Measurements from ENCODE around the gene SELENOM.
"Not testable (repeated sequence)": the region's sequence is repeated elsewhere in the genome, so short reads cannot be mapped to it uniquely, and the experiment has no call there.

Gene SELENOM

DNA sequence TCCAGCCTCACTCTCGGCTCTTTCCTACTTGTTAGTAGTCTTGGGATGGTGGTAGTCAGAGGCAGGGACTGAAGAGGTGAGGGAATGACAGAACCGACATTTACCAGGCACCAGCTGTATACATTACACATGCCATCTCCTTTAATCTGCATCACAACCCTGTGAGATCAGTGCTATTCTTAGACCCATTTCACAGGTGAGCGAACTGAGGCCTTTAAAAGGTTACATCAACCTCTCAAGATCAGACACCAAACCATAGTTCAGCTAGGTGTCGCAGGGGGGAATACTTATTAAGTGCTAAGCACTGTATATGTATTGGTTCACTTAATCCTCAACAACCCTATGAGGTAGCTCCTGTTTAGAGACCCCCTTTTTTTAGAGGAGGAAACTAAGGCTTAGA lies 27.3 kb upstream of the SELENOM start:
- DNase-seq (ENCODE audit: extremely low spot score, insufficient read length, low read depth) (no peak), FAIRE-seq (no peak)

GRCh38 chr22:31133911-31134310 lies 26.5 kb upstream of the SELENOM start:
- DNase-seq (ENCODE audit: extremely low spot score, insufficient read length, low read depth) (no peak), FAIRE-seq (no peak)

- no peak for FAIRE-seq
Observed at GRCh38 chr22:31130873-31131272, 23.5 kb upstream of the SELENOM start.

GRCh38 chr22:31128156-31128555 lies 20.8 kb upstream of the SELENOM start:
- FAIRE-seq = no peak

More at GRCh38 chr22:31130873-31131272, 23.5 kb upstream of the SELENOM start:
- DNase-seq (ENCODE audit: extremely low spot score, insufficient read length, low read depth) = no peak

DNA sequence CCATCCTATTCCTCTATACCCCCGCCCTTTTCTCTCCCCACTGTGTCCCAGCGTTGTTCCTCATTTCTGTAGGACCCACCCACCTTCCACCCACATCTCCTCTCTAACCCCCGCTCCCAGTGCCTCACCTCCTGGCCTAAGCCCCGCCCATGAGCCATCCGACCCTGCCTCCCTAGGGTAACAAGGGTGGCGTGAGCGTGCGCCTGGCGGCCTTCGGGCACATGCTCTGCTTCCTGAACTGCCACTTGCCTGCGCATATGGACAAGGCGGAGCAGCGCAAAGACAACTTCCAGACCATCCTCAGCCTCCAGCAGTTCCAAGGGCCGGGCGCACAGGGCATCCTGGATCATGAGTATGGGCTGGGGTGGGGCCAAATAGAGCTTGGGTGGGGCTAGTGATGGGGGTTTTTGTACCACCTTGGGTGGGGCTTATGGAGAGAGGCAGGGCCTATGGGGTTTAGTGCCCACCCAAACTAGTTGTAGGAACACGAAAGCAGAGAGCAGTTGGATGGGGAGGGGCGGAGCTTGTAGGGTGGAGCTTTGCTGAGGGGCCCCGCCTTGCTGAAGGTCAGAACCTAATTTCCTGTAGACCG lies 19.9 kb upstream of the SELENOM start:
- DNase-seq (ENCODE audit: extremely low spot score, insufficient read length, low read depth) (no peak), FAIRE-seq (no peak)

More at GRCh38 chr22:31128156-31128555, 20.8 kb upstream of the SELENOM start:
- no peak for DNase-seq (ENCODE audit: extremely low spot score, insufficient read length, low read depth)

GRCh38 chr22:31126869-31127175 lies 19.5 kb upstream of the SELENOM start:
- DNase-seq (ENCODE audit: extremely low spot score, insufficient read length, low read depth) (no peak), FAIRE-seq (no peak)

DNA sequence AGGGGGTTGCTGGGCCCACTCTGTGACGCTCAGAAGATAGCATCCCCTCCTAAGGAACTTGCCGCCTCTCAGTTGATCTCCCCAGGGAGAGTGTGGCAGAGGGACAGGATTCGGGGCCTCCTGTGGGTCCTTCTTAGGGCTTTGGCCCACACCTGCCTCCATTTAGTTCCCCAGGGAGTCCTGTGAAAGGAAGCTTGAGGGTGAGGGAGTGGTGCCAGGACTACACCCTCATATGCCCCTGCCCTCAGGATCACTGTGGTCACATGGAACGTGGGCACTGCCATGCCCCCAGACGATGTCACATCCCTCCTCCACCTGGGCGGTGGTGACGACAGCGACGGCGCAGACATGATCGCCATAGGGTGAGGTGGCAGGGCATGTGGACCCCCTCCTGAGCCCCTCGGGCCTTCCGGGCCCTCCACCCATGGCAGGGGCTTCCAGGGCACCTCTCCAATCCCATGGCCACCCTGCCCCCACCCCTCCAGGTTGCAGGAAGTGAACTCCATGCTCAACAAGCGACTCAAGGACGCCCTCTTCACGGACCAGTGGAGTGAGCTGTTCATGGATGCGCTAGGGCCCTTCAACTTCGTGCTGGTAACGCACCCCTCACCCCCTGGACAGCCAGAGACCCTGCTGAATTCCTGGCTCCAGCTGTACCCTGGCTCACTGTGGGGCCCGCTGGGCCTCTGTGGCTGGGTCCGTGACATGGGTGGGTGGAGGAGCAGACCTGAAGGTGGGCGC lies 18.9 kb upstream of the SELENOM start:
- no peak for FAIRE-seq
- no peak for DNase-seq (ENCODE audit: extremely low spot score, insufficient read length, low read depth)

DNA sequence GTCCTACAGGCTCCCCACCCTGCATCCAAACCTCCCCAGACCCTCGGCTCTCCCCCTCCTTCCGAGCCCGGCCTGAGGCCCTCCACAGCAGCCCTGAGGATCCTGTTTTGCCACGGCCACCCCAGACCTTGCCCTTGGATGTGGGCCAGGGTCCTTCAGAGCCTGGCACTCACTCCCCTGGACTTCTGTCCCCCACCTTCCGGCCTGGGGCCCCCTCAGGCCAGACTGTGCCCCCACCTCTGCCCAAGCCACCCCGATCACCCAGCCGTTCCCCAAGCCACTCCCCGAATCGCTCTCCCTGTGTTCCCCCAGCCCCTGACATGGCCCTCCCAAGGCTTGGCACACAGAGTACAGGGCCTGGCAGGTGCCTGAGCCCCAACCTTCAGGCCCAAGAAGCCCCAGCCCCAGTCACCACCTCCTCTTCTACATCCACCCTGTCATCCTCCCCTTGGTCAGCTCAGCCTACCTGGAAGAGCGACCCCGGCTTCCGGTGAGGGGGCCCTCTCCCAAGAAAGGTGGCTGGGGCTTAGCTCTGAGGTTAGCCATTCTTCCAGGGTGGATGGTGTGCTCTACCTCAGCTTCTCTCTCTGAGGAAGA lies 18.3 kb upstream of the SELENOM start:
- no peak for DNase-seq (ENCODE audit: extremely low spot score, insufficient read length, low read depth)
- FAIRE-seq = no peak

- FAIRE-seq = no peak
Observed at GRCh38 chr22:31124811-31125465, 17.6 kb upstream of the SELENOM start.

GRCh38 chr22:31124290-31124689 lies 16.9 kb upstream of the SELENOM start:
- DNase-seq (ENCODE audit: extremely low spot score, insufficient read length, low read depth) = no peak
- FAIRE-seq = no peak

More at GRCh38 chr22:31124811-31125465, 17.6 kb upstream of the SELENOM start:
- DNase-seq (ENCODE audit: extremely low spot score, insufficient read length, low read depth) = no peak

DNA sequence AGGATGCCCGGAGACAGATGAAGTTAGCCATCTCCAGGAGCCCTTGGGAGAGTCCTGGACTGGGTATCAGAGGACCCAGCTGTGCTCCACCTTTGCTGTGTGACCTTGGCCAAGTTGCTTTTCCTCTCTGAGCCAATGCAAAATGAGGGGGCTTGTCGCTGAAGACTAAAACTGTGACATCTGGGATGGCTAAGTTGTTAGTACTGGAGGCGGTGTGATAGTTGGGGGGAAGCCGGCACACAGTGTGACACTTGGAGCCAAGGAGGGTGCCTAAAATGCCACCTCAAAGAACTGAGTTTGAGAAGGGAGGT lies 15.9 kb upstream of the SELENOM start:
- FAIRE-seq = no peak
- DNase-seq (ENCODE audit: extremely low spot score, insufficient read length, low read depth) = no peak

- FAIRE-seq (no peak), DNase-seq (ENCODE audit: extremely low spot score, insufficient read length, low read depth) (no peak)
Observed at GRCh38 chr22:31122532-31123291, 15.3 kb upstream of the SELENOM start, which contains the start of gene INPP5J. Gene INPP5J, plus strand, starts transcription at chr22:31122966. Its CDS starts 49 bp downstream, at chr22:31123015.

DNA sequence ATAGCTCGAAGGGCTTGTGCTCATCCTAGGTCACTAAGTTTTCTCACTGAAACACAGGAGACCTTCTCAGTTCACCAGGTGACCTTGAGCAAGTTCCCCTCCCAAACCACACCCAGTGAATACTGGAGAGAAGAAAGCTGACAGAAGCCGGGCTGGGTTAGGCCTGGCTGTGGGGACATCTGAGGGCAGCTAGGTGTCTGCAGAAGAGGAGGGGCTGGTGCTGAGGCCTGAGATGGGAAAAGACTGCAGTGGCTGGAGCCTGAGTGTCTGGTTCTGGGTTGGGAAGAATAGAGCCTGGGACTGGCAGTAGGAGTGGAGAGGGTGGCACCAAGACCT lies 14.8 kb upstream of the SELENOM start:
- DNase-seq (ENCODE audit: extremely low spot score, insufficient read length, low read depth) (no peak), FAIRE-seq (no peak)

DNA sequence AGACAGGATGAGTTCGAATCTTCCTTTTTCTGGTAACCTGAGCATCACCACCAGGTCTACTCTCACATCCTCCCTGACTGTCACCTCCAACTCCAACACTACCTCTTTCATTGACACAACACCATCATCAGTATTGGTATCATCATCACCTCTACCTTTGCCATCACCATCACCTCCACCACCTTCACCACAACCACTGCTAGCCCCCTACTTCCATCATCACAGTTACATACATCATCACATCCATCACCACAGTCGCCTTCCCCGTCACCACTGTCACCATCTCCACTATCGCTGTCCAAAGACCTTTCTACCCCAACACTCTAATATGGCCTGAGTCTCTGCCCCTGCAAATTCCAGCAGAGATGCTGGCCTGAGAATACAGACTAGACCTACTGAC lies 14.0 kb upstream of the SELENOM start:
- FAIRE-seq (no peak), DNase-seq (ENCODE audit: extremely low spot score, insufficient read length, low read depth) (no peak)

- FAIRE-seq = no peak
- no peak for DNase-seq (ENCODE audit: extremely low spot score, insufficient read length, low read depth)
Observed at GRCh38 chr22:31120642-31121041, 13.3 kb upstream of the SELENOM start.

- DNase-seq (ENCODE audit: extremely low spot score, insufficient read length, low read depth) (no peak), FAIRE-seq (no peak)
Observed at GRCh38 chr22:31120230-31120629, 12.9 kb upstream of the SELENOM start.

DNA sequence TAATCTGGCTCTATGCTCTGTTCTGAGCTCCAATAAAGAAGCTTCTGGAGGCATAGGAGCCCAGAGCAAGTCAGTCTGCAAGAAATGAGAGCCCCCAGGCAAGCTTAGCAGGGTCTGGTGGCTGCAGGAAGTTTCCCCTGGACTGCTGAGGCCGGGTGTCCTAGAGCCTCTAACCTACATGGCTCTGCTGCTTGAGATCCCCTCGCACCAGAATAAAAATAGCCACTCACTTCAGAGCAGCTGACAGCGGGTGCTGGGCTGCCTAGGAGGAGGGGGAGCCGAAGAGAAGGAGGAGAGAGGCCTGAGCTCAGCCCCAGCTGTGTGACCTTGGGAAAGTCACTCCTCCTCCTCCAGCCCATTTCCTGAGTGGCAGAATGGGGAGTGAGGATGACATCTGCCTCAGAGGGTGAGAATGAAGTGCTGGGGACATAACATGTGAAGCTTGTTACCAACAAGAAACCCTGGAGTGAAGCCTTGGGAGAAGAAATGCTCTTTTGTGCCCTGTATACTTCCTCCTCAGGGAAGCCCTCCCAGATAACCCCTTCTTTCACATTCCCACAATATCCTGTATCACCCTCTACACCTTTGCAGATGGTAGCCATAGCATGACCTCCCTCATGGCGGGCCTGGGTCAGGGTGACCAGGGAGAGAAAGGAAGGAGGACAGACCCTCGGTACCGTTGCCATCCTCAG lies 11.8 kb upstream of the SELENOM start:
- DNase-seq (ENCODE audit: extremely low spot score, insufficient read length, low read depth) (no peak), FAIRE-seq (no peak)

DNA sequence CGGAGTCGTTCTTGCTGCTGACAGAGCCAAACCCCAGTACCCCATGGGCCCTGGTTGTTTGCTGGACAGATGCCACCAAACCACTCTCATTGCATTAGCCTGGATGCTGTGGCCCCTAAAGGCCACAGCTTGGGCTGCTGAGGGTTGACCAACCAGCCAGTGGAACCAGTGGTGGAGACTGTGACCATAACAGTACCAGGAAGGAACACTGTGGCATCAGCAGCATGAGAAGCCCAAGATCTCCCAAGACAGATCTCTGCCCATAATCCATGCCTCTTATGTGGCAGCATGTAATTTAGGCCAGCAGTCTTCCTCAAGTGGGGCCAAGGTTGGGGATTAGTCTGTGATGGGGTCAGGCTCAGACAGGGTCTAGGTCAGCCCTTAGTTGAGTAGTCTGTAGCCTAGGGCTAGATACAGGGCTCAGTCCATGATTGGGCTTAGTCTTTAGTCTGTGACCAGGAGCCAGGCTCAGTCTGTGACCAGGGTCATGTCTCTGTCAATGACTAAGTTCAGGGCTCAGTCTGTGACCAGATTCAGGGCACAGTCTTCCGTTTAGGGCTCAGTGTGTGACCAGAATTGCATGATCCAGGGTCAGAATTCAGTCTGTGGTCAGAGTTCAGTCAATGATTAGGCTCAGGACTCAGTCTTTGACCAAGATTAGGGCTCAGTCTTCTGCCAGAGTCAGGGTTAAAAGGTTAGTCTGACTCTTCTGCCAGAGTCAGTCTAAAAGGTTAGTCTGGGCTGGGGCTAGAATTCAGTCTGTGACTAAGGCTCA lies 10.9 kb upstream of the SELENOM start:
- FAIRE-seq = no peak

DNA sequence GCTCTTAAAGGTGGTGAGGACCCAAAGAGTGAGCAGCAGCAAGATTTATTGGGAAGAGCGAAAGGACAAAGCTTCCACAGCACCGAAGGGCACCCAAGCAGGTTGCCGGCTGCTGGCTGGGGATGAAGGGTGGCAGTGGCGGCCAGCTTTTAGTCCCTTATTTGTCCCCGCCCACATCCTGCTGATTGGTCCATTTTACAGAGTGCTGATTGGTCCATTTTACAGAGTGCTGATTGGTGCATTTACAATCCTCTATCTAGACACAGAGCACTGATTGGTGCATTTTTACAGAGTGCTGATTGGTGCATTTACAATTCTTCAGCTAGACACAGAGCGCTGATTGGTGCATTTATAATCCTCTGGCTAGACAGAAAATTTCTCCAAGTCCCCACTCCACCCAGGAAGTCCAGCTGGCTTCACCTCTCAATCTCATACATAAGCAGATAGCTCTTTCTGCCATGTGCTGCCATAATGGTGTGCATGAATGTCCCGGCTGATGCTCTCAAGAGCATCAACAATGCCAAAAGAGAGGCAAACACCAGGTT lies 5.3 kb upstream of the SELENOM start:
- DNase-seq (ENCODE audit: extremely low spot score, insufficient read length, low read depth); FAIRE-seq: not testable (repeated sequence)

More for the DNA sequence above, 10.9 kb upstream of the SELENOM start:
- no peak for DNase-seq (ENCODE audit: extremely low spot score, insufficient read length, low read depth)

Data from GM18507 (cell line).